ENCODE data around the gene CDK16. TPM values are rescaled to one million over a fixed set of nuclear protein-coding genes. Genes with fewer than 3 reads are reported as not detected.

The CDK16 gene
- total and polyA plus RNA-seq, 9 of the 15 experiments (the other 6 are each of a cell fraction or from before 2014, with no cell fraction given), result 3.9 to 104 (median 57.5) TPM

- TF ChIP-seq MGA (IDR thresholded peaks at IDR 0.05), result no peak
- no peak for TF ChIP-seq ZNF224 (CRISPR knock-in tag; IDR thresholded peaks at IDR 0.05)
- no peak for TF ChIP-seq ZNF57 (CRISPR knock-in tag; IDR thresholded peaks at IDR 0.05)
- no peak for TF ChIP-seq XRCC5 (IDR thresholded peaks at IDR 0.05; ENCODE audit: low read depth, low read length)
- TF ChIP-seq E2F4 (CRISPR knock-in tag; IDR thresholded peaks at IDR 0.05; ENCODE audit: low read depth), result no peak
- no peak for TF ChIP-seq THAP7 (CRISPR knock-in tag; IDR thresholded peaks at IDR 0.05)
These were observed 36.3 kb upstream of the CDK16 start (continued) for GRCh38 chrX:47182106-47182700.
